SK-N-SH treated with all-trans-retinoic acid at 6 μM for 48 hours (cell line): ENCODE results near the gene CDK5RAP2.

Experiments used
- ATAC-seq: fragments of 200-7000 bp; cut with Tn5 transposase; 3 replicates; pipeline ENCODE4 v1.9.1; 2020; ENCODE audit warnings: mild to moderate bottlenecking, moderate library complexity
- ARNTL ChIP-seq: fragments of 450-650 bp; formaldehyde crosslinking; IDR thresholded peaks from 2 replicates; pipeline ENCODE4 v1.5.0; 2020; ENCODE audit warnings: low read depth, mild to moderate bottlenecking, moderate library complexity, borderline replicate concordance
- BACH2 ChIP-seq: fragments of 250-450 bp; sonication (Bioruptor Pico); IDR thresholded peaks from 2 replicates; pipeline ENCODE4 v1.9.0; 2021; ENCODE audit warnings: mild to moderate bottlenecking, borderline replicate concordance
- CSDC2 ChIP-seq: fragments of 250-450 bp; sonication (Bioruptor Pico); IDR thresholded peaks from 2 replicates; pipeline ENCODE4 v1.5.0; 2020; ENCODE audit warnings: mild to moderate bottlenecking, moderate library complexity
- CSRNP3 ChIP-seq: fragments of 250-450 bp; sonication (Bioruptor Pico); IDR thresholded peaks from 2 replicates; pipeline ENCODE4 v1.5.1; 2021; ENCODE audit warnings: mild to moderate bottlenecking, moderate library complexity
- ESRRG ChIP-seq: fragments of 250-450 bp; sonication (Bioruptor Pico); IDR thresholded peaks from 2 replicates; pipeline ENCODE4 v1.6.1; 2021; ENCODE audit warnings: mild to moderate bottlenecking
- ISL1 ChIP-seq: fragments of 250-450 bp; sonication (Bioruptor Pico); IDR thresholded peaks from 2 replicates; pipeline ENCODE4 v2.1.2; 2022; ENCODE audit warnings: mild to moderate bottlenecking, moderate library complexity
- OSR1 ChIP-seq: fragments of 250-450 bp; sonication (Bioruptor Pico); IDR thresholded peaks from 2 replicates; pipeline ENCODE4 v1.8.0; 2022; ENCODE audit warnings: moderate library complexity, mild to moderate bottlenecking, inconsistent platforms
- POU6F1 ChIP-seq: fragments of 250-450 bp; sonication (Bioruptor Pico); IDR thresholded peaks from 2 replicates; pipeline ENCODE4 v1.8.0; 2021; ENCODE audit warnings: low read depth, mild to moderate bottlenecking, moderate library complexity, borderline replicate concordance
- PPARA ChIP-seq: fragments of 250-450 bp; sonication (Bioruptor Pico); IDR thresholded peaks from 2 replicates; pipeline ENCODE4 v1.5.0; 2020; ENCODE audit warnings: mild to moderate bottlenecking, borderline replicate concordance
- RARB ChIP-seq: fragments of 250-450 bp; sonication (Bioruptor Pico); IDR thresholded peaks from 2 replicates; pipeline ENCODE4 v1.8.0; 2021; ENCODE audit warnings: mild to moderate bottlenecking, moderate library complexity
- TCF4 ChIP-seq: fragments of 250-450 bp; sonication (Bioruptor Pico); IDR thresholded peaks from 2 replicates; pipeline ENCODE4 v1.8.0; 2021; ENCODE audit warnings: mild to moderate bottlenecking, moderate library complexity, borderline replicate concordance
- TOX ChIP-seq: fragments of 250-450 bp; sonication (Bioruptor Pico); IDR thresholded peaks from 2 replicates; pipeline ENCODE4 v1.8.0; 2021; ENCODE audit warnings: mild to moderate bottlenecking, moderate library complexity, borderline replicate concordance
- TSHZ2 ChIP-seq: fragments of 250-450 bp; sonication (Bioruptor Pico); IDR thresholded peaks from 2 replicates; pipeline ENCODE4 v1.5.0; 2020; ENCODE audit warnings: mild to moderate bottlenecking, moderate library complexity
- ZC3H10 ChIP-seq: fragments of 250-450 bp; sonication (Bioruptor Pico); IDR thresholded peaks from 2 replicates; pipeline ENCODE4 v1.5.1; 2021; ENCODE audit warnings: mild to moderate bottlenecking, moderate library complexity
- ZFP3 ChIP-seq: fragments of 250-450 bp; sonication (Bioruptor Pico); IDR thresholded peaks from 2 replicates; pipeline ENCODE4 v1.5.0; 2020; ENCODE audit warnings: mild to moderate bottlenecking, moderate library complexity
- ZFP30 ChIP-seq: fragments of 450-650 bp; formaldehyde crosslinking; IDR thresholded peaks from 2 replicates; pipeline ENCODE4 v1.5.0; 2022; ENCODE audit warnings: mild to moderate bottlenecking, moderate library complexity
- ZNF565 ChIP-seq: fragments of 450-650 bp; formaldehyde crosslinking; conservative IDR thresholded peaks from 2 replicates; pipeline ENCODE4 v1.5.0; 2020; ENCODE audit warnings: low read depth, mild to moderate bottlenecking, moderate library complexity
- ZNF70 ChIP-seq: fragments of 450-650 bp; formaldehyde crosslinking; IDR thresholded peaks from 2 replicates; pipeline ENCODE4 v1.5.0; 2020; ENCODE audit warnings: mild to moderate bottlenecking, moderate library complexity

CDK5RAP2 gene

GRCh38 chr9:120482424-120483186 lies 97.4 kb downstream of the CDK5RAP2 start (continued):
- TF ChIP-seq TOX (CRISPR knock-in tag): no peak
- TF ChIP-seq CSDC2: no peak
- no peak for TF ChIP-seq ZNF565

GRCh38 chr9:120481846-120482245 lies 98.1 kb downstream of the CDK5RAP2 start:
- TF ChIP-seq ESRRG (no peak), CSDC2 (no peak), ZNF565 (no peak), PPARA (CRISPR knock-in tag) (no peak), RARB (CRISPR knock-in tag) (no peak), ZFP30 (CRISPR knock-in tag) (no peak), ZC3H10 (no peak), TCF4 (no peak), ZNF70 (no peak)
- TF ChIP-seq, all 23 proteins: peak for 0
- no peak for ATAC-seq

- no peak for ATAC-seq
- TF ChIP-seq BACH2 (CRISPR knock-in tag) (no peak), ZNF70 (no peak), ZC3H10 (no peak)
These were observed 98.7 kb downstream of the CDK5RAP2 start for GRCh38 chr9:120481248-120481647.

GRCh38 chr9:120480707-120481106 lies 99.3 kb downstream of the CDK5RAP2 start:
- ATAC-seq: no peak
- TF ChIP-seq ZFP30 (CRISPR knock-in tag): no peak
- no peak for TF ChIP-seq OSR1 (CRISPR knock-in tag)
- TF ChIP-seq RARB (CRISPR knock-in tag): no peak
- TF ChIP-seq TOX (CRISPR knock-in tag): no peak
- no peak for TF ChIP-seq CSDC2
- no peak for TF ChIP-seq ISL1 (CRISPR knock-in tag)
- TF ChIP-seq ZNF70: no peak
- TF ChIP-seq PPARA (CRISPR knock-in tag): no peak
- no peak for TF ChIP-seq TSHZ2 (CRISPR knock-in tag)
- TF ChIP-seq ZFP3: no peak
- TF ChIP-seq POU6F1 (CRISPR knock-in tag): no peak
- TF ChIP-seq TCF4: no peak
- no peak for TF ChIP-seq ARNTL (CRISPR knock-in tag)
- no peak for TF ChIP-seq ESRRG
- TF ChIP-seq CSRNP3 (CRISPR knock-in tag): no peak

GRCh38 chr9:120478208-120478607 lies 101.8 kb downstream of the CDK5RAP2 start:
- no peak for TF ChIP-seq ZNF70
- TF ChIP-seq POU6F1 (CRISPR knock-in tag): no peak
- TF ChIP-seq BACH2 (CRISPR knock-in tag): no peak
- no peak for TF ChIP-seq CSDC2
- TF ChIP-seq ZC3H10: no peak
- no peak for TF ChIP-seq ZNF565
- no peak for TF ChIP-seq ZFP3
- no peak for TF ChIP-seq CSRNP3 (CRISPR knock-in tag)
- TF ChIP-seq TSHZ2 (CRISPR knock-in tag): no peak
- no peak; the same call in 2 of the 3 replicates for ATAC-seq
